ENCODE results near the gene HDAC7.
A peak's percentile ranks its signal among the peaks of the same experiment; 100 is the strongest.

The HDAC7 gene

DNA sequence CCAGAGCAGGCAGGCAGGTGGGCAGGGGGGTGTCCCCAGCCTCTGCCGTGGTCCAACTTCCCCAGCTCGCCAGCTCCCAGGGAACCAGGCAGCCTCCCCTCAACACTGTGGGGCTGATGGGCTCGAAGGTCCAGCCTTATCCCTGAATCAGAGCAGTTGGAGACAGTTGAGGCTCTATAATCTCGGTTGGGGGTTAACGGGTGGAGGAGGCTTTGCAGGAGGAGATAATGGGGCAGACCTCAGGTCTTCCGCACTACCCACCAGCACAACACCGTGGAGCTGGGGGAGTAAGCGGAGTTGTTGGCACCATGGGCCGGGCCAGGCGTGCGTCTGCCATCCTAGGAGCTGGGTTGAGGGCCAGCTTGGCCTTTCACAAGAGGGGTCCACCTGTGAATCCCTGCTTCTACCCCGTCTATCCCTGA, 13.9 kb upstream of the HDAC7 start:
- FAIRE-seq = no peak

DNA sequence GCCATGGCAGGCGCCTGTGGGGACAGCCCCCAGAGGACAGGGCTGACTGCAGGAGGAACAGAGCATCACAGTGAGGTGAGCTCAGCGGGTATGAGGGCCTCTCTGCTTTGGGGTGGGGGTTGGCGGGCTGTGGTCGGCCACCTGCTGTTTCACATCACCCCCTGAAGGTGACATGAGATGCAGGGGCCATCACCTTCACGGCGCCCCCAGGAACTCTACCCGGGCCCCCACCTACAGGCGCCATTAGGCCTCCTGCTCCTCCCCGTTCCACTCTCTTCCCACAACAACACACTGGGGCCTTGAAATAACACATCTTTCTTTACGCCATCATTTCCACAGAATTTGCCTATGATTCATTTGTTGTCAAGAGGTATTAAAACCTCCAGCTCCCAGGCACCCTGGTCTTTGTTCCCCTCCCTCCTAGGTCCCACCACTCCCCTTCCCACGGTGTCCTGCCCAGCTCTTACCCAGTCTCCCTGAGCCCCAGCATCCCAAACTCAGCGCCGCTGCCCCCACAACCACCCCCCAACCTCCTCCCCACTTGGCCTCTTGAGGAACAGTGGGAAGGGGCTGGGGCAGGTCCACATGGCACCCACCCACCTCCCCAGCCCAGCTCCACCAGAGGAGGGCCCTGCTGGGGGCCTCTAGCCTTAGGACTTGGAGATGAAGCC, 12.7 kb upstream of the HDAC7 start:
- FAIRE-seq = no peak
- DNase-seq (ENCODE audit: low spot score) = no peak

More for the DNA sequence above, 13.9 kb upstream of the HDAC7 start:
- DNase-seq (ENCODE audit: low spot score) = no peak

DNA sequence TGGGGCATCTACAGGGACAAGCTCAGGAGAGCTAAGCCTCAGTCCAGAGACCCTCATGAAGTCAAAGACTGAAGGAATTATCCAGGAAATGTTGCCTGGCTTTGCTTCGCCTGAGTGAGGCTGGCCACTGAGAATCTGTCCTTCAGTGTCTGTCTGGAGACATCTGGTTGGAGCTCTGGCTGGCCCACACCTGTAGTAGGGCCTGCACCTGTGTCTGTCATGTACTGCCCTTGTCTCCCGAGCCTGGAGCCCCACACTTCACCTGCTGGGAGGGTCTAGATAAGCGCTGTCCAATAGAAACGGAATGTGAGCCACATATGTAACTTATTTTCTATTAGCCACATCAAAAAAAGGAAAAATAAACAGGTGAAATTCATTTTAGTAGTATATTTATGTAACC, 9.9 kb upstream of the HDAC7 start:
- DNase-seq (ENCODE audit: low spot score) (no peak), FAIRE-seq (no peak)

DNA sequence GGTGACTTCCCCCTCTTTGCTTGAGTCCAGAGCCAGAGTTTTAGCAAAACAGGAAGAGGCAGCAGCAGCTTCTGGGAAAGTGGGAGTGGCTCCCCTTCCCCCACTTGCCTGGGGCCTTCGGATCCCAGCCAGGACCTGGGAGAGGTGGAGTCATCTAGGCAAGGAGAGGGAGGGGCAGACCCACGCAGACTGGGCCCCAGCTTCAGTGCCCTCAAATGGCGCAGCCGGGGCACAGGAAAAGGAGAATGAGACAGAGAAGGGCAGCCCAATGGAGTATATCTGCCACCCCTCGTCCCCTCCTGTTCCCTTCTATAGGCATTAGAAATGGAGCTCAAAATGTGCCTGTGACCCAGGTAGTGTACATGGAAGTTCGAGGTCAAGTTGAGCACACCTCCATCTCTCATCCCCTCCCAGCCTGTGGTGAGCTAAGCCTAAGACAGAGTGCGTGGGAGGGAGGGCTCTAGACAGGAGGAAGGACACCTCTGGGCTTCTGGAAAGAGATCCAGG, 9.3 kb upstream of the HDAC7 start:
- FAIRE-seq = no peak
- peak; percentile 62 for DNase-seq (ENCODE audit: low spot score)

DNA sequence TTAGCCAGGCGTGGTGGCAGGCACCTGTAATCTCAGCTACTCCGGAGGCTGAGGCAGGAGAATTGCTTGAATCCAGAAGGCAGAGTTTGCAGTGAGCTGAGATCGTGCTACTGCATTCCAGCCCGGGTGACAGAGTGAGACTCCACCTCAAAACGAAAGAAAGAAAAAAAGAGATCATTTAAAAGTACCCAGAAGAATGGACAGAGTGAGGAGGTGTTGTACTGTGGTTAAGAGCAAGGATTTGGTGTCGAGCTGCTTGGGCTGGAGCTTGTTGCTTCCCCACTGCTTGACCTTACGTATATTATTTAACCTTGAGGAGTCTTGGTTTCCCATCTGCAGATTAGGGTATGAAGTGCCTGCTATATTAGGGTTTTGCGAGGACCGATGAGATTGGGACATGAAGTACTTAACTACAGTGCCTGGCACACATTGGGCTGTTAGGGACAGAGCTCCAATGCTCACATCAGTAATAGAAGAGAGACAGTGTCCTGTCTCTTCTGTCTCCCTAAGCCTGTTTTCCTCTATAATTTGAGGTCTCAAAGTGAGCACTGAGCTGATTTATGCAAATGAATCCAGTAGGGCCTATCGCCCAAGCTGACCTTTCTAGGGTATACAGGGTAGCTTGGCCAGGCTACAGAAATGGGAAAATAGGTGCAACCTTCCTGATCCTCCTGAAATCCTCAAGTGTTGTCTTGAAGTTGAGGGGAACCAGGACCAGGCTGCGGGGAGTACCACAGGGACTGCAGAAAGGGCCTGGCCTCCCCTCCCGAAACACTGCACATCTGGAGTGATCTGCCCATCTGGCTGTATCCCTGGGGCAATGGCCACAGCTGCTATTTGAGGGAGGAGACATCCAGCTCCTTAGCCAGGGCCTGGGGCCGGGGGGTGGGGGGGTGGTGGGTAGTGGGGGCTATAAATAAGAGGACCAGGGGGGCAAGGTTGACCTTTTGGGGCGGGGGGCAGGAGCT, 8.6 kb upstream of the HDAC7 start:
- FAIRE-seq (no peak), DNase-seq (ENCODE audit: low spot score) (no peak)

DNA sequence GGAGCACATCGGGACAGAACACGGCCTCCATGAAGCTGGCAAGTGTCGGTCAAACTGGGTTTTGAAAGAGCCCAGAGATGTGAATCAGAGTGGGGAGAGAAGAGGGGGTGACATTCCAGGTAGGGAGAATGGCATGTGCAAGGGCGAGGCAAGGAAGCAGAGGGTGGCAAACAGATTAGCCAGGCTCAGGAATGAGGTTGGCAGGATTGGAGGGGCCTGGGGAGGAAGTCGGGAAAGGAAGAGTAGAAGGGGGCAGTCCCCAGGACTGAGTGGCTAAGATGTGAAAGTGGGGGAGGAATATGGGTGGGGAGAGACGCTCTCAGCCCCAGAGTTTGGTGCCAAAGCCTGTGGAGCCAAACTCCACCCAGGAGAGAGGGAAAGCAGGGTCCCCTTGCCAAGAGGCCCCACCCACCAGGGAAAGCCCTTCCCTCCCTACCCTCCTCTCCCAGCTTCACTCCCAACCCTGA, 5.5 kb upstream of the HDAC7 start:
- DNase-seq (ENCODE audit: low spot score) = peak; percentile 64
- no peak for FAIRE-seq

- DNase-seq (ENCODE audit: low spot score) = no peak
- no peak for FAIRE-seq
Measured at GRCh38 chr12:47824635-47825034, 4.9 kb upstream of the HDAC7 start.

DNA sequence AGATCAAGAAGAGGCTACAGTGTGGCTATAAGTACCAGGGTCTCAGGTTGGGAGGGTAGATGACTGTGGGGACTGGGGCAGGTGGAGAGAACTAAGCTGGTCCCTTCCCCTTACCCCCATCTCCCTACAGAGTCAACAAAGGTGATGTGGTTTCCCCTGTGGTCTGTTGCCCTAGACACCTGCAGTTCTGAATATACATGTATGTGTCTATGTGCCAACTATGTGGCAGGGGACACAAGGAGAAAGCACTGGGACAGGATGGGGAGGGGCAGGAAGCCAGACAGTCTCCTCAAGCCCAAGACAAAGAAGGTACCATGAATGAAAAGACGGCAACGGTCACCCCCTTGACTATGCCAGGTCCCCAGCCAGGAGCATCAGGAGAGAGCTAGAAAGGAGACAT, 4.5 kb upstream of the HDAC7 start:
- DNase-seq (ENCODE audit: low spot score) (no peak), FAIRE-seq (no peak)

- DNase-seq (ENCODE audit: low spot score) (no peak), FAIRE-seq (no peak)
Measured at GRCh38 chr12:47823422-47824086, 3.9 kb upstream of the HDAC7 start.

- no peak for DNase-seq (ENCODE audit: low spot score)
- FAIRE-seq = no peak
Measured at GRCh38 chr12:47822863-47823262, 3.2 kb upstream of the HDAC7 start.

DNA sequence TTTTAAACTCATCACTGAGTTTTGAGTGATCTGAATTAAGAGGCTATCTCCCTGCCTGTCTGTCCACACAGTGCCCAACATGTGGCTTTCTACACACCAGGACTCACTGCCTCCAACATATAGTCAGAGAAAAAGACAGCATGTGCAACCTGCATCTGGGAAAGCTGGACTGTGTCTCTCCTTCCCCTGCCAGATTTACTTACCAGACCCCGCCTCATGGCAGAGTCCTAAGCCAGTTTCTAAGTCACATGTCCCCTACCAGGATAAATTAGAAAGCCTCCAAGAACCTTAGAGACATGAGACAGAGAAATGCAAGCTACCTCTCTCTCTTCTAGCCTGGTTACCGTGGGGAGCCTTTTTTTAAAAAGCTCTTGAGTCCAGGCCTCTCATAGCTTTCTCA, 2.7 kb upstream of the HDAC7 start:
- DNase-seq (ENCODE audit: low spot score) (no peak), FAIRE-seq (no peak)

DNA sequence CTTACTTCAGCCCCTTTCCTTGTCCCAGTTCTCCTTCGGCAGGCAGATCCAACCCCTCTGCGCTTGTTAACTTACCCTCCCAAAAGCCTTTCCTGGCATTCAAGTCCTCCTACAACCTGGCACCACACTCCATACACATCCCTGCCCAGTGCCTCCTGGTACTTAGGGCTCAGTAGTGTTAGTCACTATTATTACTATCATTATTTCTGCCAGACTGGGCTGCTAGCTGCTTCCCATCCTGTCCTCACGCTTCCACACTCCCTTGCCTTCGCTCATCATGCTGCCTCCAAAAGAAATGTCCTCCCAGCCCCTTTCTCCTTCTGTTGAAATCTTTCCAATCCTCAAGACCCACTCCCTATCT, 1.6 kb upstream of the HDAC7 start:
- FAIRE-seq (no peak), DNase-seq (ENCODE audit: low spot score) (peak; percentile 26)

GRCh38 chr12:47820631-47821345, 1.1 kb upstream of the HDAC7 start:
- DNase-seq (ENCODE audit: low spot score) = peak; percentile 92
- no peak for FAIRE-seq

GRCh38 chr12:47819138-47819895, 386 bp downstream of the HDAC7 start:
- FAIRE-seq (no peak), DNase-seq (ENCODE audit: low spot score) (peak; percentile 50)

GRCh38 chr12:47818467-47819137, 1.1 kb downstream of the HDAC7 start:
- peak; percentile 30 for DNase-seq (ENCODE audit: low spot score)
- FAIRE-seq = no peak

GRCh38 chr12:47818007-47818376, 1.7 kb downstream of the HDAC7 start:
- DNase-seq (ENCODE audit: low spot score) (no peak), FAIRE-seq (no peak)

DNA sequence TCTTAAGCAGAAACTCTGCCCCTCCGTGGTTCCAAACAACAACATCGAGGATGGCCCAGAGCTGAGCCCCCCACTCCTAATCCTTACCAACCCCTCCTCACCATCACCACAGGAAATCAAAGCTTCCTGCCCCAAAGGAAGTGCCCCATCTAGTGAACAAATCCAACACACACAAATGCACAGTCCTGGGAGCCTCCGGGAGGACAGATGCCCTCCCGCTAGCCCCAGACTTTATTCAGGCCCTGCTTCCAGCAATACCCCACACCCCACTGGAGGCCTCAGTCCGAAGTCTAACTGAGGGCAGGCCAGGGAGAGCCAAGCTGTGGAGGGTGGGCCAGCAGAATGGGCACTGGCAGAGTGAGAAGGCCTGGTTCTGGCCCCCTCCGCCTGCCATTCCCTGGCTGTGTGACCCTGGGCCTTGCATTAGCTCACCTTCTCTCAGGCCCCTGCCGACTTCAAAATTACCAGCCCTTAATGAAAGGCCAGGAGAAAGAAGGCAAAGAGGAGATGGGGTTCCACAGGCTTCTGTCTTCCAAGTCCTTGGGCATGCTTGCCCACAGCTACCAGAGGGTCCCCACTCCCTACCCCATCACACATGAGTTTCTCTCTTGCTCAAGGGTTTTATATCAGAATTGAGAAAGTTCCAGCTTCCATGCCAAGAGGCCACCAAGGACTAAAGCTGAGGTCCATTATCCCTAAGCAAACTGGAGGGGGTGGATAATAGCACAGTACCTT, 2.3 kb downstream of the HDAC7 start:
- no peak for DNase-seq (ENCODE audit: low spot score)

DNA sequence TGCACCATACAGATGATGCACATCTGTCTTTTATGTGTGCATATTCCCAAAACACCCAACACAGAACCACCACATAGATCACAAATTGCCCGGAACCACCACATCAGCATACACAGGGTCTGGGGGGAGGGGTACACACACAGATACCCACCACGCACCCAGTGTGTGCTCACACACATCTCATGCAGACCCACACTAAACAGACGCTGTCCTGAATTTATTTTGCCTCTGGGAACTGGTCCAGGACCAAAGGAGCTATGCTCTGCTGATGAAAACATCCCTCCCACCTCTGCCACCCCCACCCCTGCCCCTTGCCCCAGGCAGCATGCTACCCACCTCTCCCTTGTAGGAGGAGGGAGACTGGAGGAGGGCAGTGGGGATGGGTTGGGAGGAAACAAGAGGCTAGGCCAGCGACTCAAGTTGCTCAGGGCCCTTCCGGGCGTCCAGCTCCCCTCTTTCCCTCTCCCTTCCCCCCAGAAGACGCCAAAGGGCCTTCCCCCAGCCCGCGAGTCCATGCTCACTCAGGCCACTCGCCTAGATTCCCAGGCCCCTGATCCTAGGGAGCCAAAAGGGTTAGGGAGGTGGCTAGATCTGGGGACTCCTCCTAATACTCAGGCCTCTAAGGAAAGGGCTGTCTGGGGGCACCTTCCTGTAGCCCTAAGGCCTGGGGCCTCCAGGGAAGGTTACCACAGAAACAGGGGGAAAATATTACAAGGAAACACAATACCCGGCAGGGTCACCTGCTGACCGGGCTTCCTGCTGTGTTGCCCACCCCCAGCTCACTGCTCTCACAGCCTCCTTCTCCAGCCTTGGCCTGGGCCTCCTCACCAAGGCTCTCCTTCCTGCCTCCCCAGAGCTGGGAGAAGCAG, 3.1 kb downstream of the HDAC7 start:
- FAIRE-seq (no peak), DNase-seq (ENCODE audit: low spot score) (no peak)

More for the DNA sequence above, 2.3 kb downstream of the HDAC7 start:
- FAIRE-seq = no peak

All from urothelium cell line (cell line).